NCI-H2227 treated with DMSO at 0.1 percent for 48 hours (cell line): ENCODE data around the gene FGFBP2.
A peak's percentile ranks its signal among the peaks of the same experiment; 100 is the strongest.

Experiments
- DNase-seq: peaks from one replicate; lab custom pipeline; 2025; lab: John Stamatoyannopoulos, UW

The FGFBP2 gene, protein sequence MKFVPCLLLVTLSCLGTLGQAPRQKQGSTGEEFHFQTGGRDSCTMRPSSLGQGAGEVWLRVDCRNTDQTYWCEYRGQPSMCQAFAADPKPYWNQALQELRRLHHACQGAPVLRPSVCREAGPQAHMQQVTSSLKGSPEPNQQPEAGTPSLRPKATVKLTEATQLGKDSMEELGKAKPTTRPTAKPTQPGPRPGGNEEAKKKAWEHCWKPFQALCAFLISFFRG

GRCh38 chr4:15963001-15963451 is at the start of gene FGFBP2:
Gene FGFBP2, minus strand, starts transcription at chr4:15963175. Its CDS starts 46 bp downstream, at chr4:15963129.
- no peak for DNase-seq

DNA sequence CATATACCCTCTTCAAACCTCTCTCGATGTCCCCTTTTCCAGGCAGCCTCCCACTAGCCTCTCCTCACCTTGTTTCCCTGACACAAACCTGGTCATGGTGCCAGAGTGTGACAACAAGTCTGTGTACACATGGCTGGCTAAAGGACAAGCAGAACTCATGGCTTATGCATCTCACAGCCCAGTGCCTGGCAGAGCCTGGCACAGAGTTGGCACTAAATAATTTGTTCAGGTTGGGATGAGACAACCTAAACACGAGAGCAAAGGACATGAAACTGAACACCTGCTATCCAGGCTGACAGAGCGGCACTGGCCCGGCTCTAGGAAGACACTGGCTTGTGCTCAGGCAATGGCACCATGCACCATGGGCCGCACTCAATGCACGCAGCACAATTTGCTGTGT is 48.2 kb upstream of the FGFBP2 start:
- no peak for DNase-seq

GRCh38 chr4:16009153-16009552 is 46.2 kb upstream of the FGFBP2 start:
- no peak for DNase-seq

DNA sequence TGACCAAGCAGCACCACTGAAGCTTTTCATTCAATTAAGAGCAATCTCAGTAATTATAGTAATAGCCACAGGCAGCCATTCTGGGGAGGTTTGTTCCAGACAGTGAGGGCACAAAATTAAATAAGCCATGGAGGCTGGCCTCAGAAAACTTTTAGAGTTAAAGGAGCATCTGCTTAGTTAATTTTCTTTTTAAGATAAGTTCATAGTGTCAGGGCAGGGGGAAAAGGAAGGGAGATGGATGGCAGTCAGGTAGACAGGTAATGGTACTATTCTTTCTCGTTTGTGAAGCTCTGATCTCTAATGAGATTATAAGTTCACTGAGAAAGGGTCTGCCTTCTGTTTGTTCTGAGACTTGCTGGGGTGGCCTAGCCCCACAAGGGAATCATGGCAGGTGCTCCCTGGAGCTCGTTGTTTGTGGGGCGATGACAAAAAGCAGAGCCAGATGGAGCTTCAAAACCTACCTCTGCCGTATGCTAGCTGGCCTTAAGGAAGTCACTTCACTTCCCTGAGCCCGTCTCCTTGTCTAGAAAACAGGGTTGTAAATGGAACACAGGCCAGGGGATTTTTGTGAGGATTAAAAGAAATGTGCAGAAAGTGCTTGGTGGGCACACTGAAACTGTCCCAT is 44.6 kb upstream of the FGFBP2 start:
- DNase-seq: no peak

DNA sequence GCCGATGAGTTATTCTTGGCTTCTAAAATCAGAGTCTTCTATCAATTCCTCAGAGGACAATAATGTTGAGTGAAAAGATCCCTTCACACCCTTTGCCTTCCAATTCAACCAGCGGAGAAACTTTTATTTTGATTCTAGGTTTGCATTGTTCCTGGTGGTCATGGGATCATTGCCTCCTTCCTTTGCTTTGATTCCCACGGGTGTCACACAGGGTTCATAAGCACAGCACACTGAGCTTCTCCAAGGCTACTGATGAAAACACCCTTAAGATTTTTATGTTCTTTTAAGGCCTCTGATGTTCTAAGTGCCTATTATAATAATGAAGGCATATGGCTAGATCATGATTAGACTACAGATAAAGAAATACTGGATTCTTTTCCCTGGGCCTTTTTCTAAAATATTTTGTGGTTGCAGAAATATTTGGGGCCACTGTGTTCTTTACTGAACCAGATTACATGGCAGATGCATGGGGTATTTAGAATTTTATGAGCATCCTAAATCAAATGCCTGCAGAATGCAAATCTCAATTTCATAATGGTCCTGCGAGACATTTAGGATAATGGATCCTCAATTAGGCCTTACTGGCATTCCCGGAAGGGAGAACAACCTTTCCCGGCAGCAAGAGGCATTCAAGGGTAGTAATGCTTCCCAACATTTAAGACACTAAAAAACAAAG is 43.9 kb upstream of the FGFBP2 start:
- DNase-seq: no peak

- DNase-seq: no peak
Observed at GRCh38 chr4:16005676-16006075, 42.7 kb upstream of the FGFBP2 start.

GRCh38 chr4:16001484-16001858 is 38.5 kb upstream of the FGFBP2 start:
- DNase-seq: peak; percentile 53

DNA sequence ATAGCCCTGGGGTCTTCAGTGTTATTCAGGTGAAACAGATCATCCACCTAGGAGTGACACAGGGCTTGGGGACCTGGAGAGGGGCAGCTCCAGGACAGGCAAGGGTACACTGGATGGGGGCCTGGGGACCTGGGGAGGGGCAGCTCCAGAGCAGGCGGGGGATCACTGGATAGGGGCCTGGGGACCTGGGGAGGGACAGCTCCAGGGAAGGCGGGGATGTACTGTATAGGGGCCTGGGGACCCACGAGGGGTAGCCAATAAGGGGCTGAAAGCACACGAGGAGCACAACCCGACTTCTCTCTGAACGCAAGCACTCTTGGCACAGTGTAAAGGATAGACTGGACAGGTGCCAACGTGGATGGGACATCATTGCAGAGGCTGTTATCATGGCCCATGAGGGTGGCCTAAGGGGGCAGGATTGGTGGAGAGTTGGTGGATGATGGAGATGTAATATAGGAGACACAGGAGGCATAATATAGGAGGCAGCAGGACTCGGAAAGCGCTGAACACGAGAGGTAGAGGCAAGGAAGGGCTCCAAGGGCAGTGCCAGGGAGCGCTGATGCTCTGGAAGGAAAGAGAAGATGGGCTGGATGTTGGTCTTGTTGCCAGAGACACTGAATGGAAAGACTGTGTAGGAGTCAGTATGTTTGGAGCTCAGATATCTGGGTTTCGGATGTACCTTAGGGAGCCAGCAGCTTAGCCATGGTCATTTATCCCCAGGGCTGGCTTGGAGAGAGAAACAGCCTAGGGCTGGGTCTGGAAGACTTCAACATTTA is 37.9 kb upstream of the FGFBP2 start:
- DNase-seq: no peak

GRCh38 chr4:15996773-15997172 is 33.8 kb upstream of the FGFBP2 start:
- DNase-seq: no peak

DNA sequence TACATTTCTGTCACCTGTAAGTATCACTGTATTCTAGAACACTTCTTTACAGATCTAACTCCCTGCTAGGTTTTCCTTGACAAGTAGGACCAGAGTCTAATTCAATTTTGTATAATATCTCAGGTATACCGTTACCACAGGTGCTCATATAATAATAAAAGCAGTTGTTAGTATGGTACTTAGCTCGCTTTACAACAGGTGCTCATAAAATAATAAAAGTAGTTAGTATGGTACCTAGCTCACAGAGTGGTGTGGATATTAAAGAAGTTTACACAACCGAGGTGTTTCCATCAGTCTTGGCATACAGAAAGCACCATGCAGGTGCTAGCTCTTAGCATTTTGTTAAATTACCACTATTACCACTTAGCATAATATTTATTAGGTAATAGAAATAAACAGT is 32.9 kb upstream of the FGFBP2 start:
- DNase-seq: no peak

- DNase-seq: no peak
Observed at GRCh38 chr4:15992167-15992485, 29.2 kb upstream of the FGFBP2 start.

DNA sequence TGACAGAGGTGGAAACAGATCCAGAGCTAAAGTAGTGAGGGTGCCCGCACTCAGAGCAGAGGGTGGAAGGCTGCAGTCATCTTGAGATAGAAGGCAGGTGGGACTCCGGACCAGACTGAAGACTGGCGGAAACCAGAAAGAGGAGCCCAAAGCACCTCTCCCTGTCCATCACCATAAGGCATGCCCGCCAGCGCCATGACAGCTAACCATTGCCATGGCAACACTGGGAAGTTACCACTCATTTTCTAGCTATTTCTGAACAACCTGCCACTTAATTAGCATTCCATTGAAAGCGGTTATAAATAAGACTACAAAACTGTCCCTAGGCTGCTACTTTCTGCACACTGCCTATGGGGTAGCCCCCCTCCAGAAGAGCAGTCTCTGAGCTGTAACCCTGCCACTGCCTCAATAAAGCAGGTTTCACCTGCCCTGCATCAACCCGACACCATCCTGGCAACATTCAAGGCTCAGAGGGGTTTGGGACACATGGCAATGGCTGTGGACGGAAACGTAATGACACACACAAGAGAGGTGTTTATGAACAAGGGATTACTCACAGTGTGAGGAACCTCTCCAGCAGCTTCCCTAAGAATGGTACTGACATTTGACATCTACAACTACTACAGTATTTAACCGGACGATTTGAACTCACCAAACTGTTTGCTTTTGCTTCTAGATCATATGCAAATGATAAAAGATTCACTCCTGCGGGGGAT is 27.8 kb upstream of the FGFBP2 start:
- DNase-seq: no peak

GRCh38 chr4:15989424-15989823 is 26.4 kb upstream of the FGFBP2 start:
- DNase-seq: no peak

DNA sequence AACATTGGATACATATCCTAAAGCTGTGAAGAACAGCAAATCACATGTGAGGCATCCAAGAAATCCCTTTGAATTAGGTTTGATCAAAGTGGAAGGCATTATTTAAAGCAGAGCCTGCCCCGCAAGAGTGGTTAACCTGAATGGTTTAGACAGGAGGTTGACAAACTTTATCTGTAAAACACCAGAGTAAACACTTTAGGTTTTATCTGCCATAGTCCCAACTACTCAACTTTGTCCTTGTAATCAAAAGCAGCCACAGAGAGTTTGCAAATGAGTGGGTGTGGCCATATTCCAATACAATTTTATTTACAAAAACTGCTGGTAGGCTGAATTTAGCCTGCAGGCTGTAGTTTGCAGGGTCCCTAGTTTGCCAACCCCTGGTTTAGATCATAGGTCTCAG is 25.2 kb upstream of the FGFBP2 start:
- DNase-seq: no peak

DNA sequence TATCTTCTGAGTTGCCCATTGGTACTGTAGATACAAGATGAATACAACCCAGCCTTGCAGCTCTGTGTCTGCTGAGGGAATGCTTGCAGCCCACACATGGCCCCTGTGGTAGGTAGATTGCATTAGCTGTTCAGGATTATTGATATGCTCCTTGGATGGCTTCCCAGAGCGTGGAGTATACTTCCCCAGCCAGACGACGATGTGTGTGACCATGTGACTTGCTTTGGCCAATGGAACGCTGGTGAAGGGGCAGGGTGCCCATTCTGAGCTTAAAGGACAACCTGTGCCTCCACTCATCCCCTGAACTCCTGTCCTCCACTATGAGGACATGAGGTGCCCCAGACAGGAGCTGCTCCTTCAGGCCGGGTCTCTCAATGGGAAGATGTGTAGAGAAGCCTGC is 23.9 kb upstream of the FGFBP2 start:
- no peak for DNase-seq

- DNase-seq: no peak
Observed at GRCh38 chr4:15983610-15984009, 20.6 kb upstream of the FGFBP2 start.

GRCh38 chr4:15982842-15983524 is 20.0 kb upstream of the FGFBP2 start:
- no peak for DNase-seq

- no peak for DNase-seq
Observed at GRCh38 chr4:15976456-15977447, 13.8 kb upstream of the FGFBP2 start.

- no peak for DNase-seq
Observed at GRCh38 chr4:15971068-15971801, 8.3 kb upstream of the FGFBP2 start.
